Testis (tissue), 3 donors: ENCODE data around the gene MAGI2. TPM values are rescaled to one million over a fixed set of nuclear protein-coding genes. Genes with fewer than 3 reads are reported as not detected.

Experiments used
- DNase-seq: peaks from one replicate; pipeline ENCODE4 v3.0.0-alpha.2; 2019
- H3K27ac ChIP-seq, 2 donors: fragments of 200-600 bp; sonication (generic); one replicate each; pipeline ENCODE4 v1.5.1; 2019
- H3K27me3 ChIP-seq: fragments of 200-600 bp; sonication (generic); one replicate; pipeline ENCODE4 v1.5.1; 2019
- H3K36me3 ChIP-seq: fragments of 200-600 bp; sonication (generic); one replicate; pipeline ENCODE4 v1.5.1; 2017; ENCODE audit warnings: low read depth; ENCODE audit errors: missing control alignments
- H3K4me1 ChIP-seq: fragments of 200-600 bp; sonication (generic); one replicate; pipeline ENCODE4 v1.5.1; 2019
- H3K4me3 ChIP-seq, 2 donors: fragments of 200-600 bp; sonication (generic); one replicate each; pipeline ENCODE4 v1.5.1; 2017 to 2019
- H3K9me3 ChIP-seq: fragments of 200-600 bp; sonication (generic); one replicate; pipeline ENCODE4 v1.5.1; 2017
- CTCF ChIP-seq, 3 experiments: fragments of 450-650 bp in 2 of 3; fragments of 200-600 bp in 1 of 3; sonication (generic) in 1 of 3; IDR thresholded peaks; one replicate each; pipeline ENCODE4 v1.5.1; 2016 to 2019; ENCODE audit warnings: antibody characterized with exemption in 3 of 3, mild to moderate bottlenecking in 2 of 3, moderate library complexity in 1 of 3
- POLR2A ChIP-seq: fragments of 450-650 bp; IDR thresholded peaks from one replicate; pipeline ENCODE4 v1.6.1; 2017; ENCODE audit warnings: antibody characterized with exemption, mild to moderate bottlenecking, moderate library complexity
- WGBS, 2 donors: methylation state at CpG; one replicate each; pipeline ENCODE4 v1.1.5; 2018; 5-methylcytosine and 5-hydroxymethylcytosine counted together
- intact Hi-C: fragments of 100-400 bp; cut with DNase I; formaldehyde crosslinking; loops from one replicate; pipeline ENCODE4 v1.15.1; 2023; ENCODE audit warnings: low total_unique reads
- polyA plus RNA-seq: library from polyadenylated mRNA; stranded (reverse); fragments of 350-450 nt; fragmentation: Illumina TruSeq; extraction: RNeasy Lipid Tissue Mini Kit (QIAGEN cat#74804); gene quantifications from one replicate; pipeline ENCODE4 v1.2.3, GENCODE V29; 2014; ENCODE audit warnings: low read depth, low replicate concordance; ENCODE audit not compliant: insufficient read depth
- total RNA-seq, 2 donors: library from RNA; depleted of rRNA; stranded (reverse); fragments of >200 nt; gene quantifications; one replicate each; pipeline ENCODE4 v1.2.3, GENCODE V29; 2016

MAGI2 gene
- total and polyA plus RNA-seq, 3 donors from 2014 or later = 11.2 to 13.1 (median 12.4) TPM

- DNase-seq = no peak
- Histone ChIP-seq H3K36me3 (no peaks in the 10 kb centered on the region), H3K9me3 (no peaks in the 10 kb centered on the region), H3K27me3 (no peaks in the 10 kb centered on the region), H3K4me1 (no peaks in the 10 kb centered on the region), H3K27ac (no peak overlapping the region), H3K4me3 (no peak overlapping the region)
- intact Hi-C loops = no loop called here
- WGBS, 2 donors = 95% methylated on average over 5 of the region's 5 CpGs
- TF ChIP-seq POLR2A (no peak), CTCF (IDR thresholded peaks at IDR 0.05) (no peak)
These were observed 235.4 kb downstream of the MAGI2 start for GRCh38 chr7:79217976-79218626.

GRCh38 chr7:79217468-79217867 lies 236.0 kb downstream of the MAGI2 start:
- no peaks in the 10 kb centered on the region for H3K4me1 ChIP-seq
- no peak overlapping the region for H3K4me3 ChIP-seq
- H3K27me3 ChIP-seq = no peaks in the 10 kb centered on the region
- no peak for DNase-seq
- TF ChIP-seq CTCF (IDR thresholded peaks at IDR 0.05) (no peak), POLR2A (no peak)
- no peak overlapping the region for H3K27ac ChIP-seq
- H3K9me3 ChIP-seq = no peaks in the 10 kb centered on the region
- intact Hi-C loops = no loop called here
- H3K36me3 ChIP-seq = no peaks in the 10 kb centered on the region

GRCh38 chr7:79216236-79216635 lies 237.2 kb downstream of the MAGI2 start:
- Histone ChIP-seq H3K27me3 (no peaks in the 10 kb centered on the region), H3K36me3 (no peaks in the 10 kb centered on the region), H3K9me3 (no peaks in the 10 kb centered on the region), H3K4me3 (no peak overlapping the region), H3K27ac (no peak overlapping the region), H3K4me1 (no peaks in the 10 kb centered on the region)
- intact Hi-C loops = no loop called here
- 82 to 97% methylated on average over 4 of the region's 4 CpGs for WGBS, 2 donors
- DNase-seq = no peak
- TF ChIP-seq POLR2A (no peak), CTCF (IDR thresholded peaks at IDR 0.05) (no peak)

GRCh38 chr7:79212334-79212733 lies 241.1 kb downstream of the MAGI2 start:
- intact Hi-C loops = no loop called here
- Histone ChIP-seq H3K27ac (no peak overlapping the region), H3K4me3 (no peak overlapping the region), H3K9me3 (no peaks in the 10 kb centered on the region), H3K36me3 (no peaks in the 10 kb centered on the region), H3K4me1 (no peaks in the 10 kb centered on the region), H3K27me3 (no peaks in the 10 kb centered on the region)
- DNase-seq = no peak
- TF ChIP-seq POLR2A = no peak
- no peak for TF ChIP-seq CTCF (IDR thresholded peaks at IDR 0.05)
- WGBS, 2 donors = 60 to 68% methylated on average over 1 of the region's 1 CpG

- TF ChIP-seq POLR2A (no peak), CTCF (IDR thresholded peaks at IDR 0.05) (no peak)
- no peaks in the 10 kb centered on the region for H3K36me3 ChIP-seq
- H3K9me3 ChIP-seq = no peaks in the 10 kb centered on the region
- H3K27ac ChIP-seq = no peak overlapping the region
- intact Hi-C loops = no loop called here
- DNase-seq = no peak
- no peak overlapping the region for H3K4me3 ChIP-seq
- no peaks in the 10 kb centered on the region for H3K27me3 ChIP-seq
- WGBS, 2 donors = 92% methylated on average over 2 of the region's 2 CpGs
- H3K4me1 ChIP-seq = no peaks in the 10 kb centered on the region
These were observed 241.7 kb downstream of the MAGI2 start for GRCh38 chr7:79211724-79212123.
